ENCODE measurements around the gene ETFA.

Gene ETFA

GRCh38 chr15:76209523-76209922 is 101.7 kb downstream of the ETFA start:
- no peak overlapping the region for H3K9ac ChIP-seq (ENCODE audit: low read length)
- H2AFZ ChIP-seq (ENCODE audit: low read length), result no peak overlapping the region
- no peak overlapping the region for H3K4me2 ChIP-seq (ENCODE audit: low read depth, low read length)
- H3K4me1 ChIP-seq (ENCODE audit: low read length), result no peaks in the 10 kb centered on the region
- no peak overlapping the region for H3K4me3 ChIP-seq (ENCODE audit: low read length)
- no peak for DNase-seq
- no peaks in the 10 kb centered on the region for H4K20me1 ChIP-seq (ENCODE audit: insufficient read depth, low read length)
- no peaks in the 10 kb centered on the region for H3K9me2 ChIP-seq (replicated peaks; ENCODE audit: insufficient read depth, low read length)
- no peaks in the 10 kb centered on the region for H3F3A ChIP-seq (ENCODE audit: insufficient read depth, low read length)
- TF ChIP-seq EZH2 (optimal IDR thresholded peaks at IDR 0.05; ENCODE audit: low read depth, low read length), result no peak
- TF ChIP-seq EZH2phosphoT487 (IDR thresholded peaks at IDR 0.05; ENCODE audit: low read length), result no peak
- no peak for TF ChIP-seq CTCF (IDR thresholded peaks at IDR 0.05; ENCODE audit: low read length)
- H3K9me3 ChIP-seq (replicated peaks; ENCODE audit: insufficient read depth, low read length), result no peaks in the 10 kb centered on the region
- no peaks in the 10 kb centered on the region for H3K27me3 ChIP-seq (replicated peaks; ENCODE audit: insufficient read depth, low read length)
- no peaks in the 10 kb centered on the region for H3K79me2 ChIP-seq (ENCODE audit: low read length)
- 0 out of 2 replicates have a peak, but pooled peaks cover 3% of the 10 kb centered on the region for H3K36me3 ChIP-seq (replicated peaks; ENCODE audit: insufficient read depth, low read length)
- no peak overlapping the region for H3K27ac ChIP-seq (ENCODE audit: low read length)

- Histone ChIP-seq H3K4me3 (ENCODE audit: low read length) (no peak overlapping the region), H3K9ac (ENCODE audit: low read length) (no peak overlapping the region), H3K9me3 (replicated peaks; ENCODE audit: insufficient read depth, low read length) (no peaks in the 10 kb centered on the region), H3K36me3 (replicated peaks; ENCODE audit: insufficient read depth, low read length) (0 out of 2 replicates have a peak, but pooled peaks cover 3% of the 10 kb centered on the region), H3K27ac (ENCODE audit: low read length) (no peak overlapping the region), H3K4me2 (ENCODE audit: low read depth, low read length) (no peak overlapping the region), H2AFZ (ENCODE audit: low read length) (no peak overlapping the region), H3K9me2 (replicated peaks; ENCODE audit: insufficient read depth, low read length) (no peaks in the 10 kb centered on the region), H3F3A (ENCODE audit: insufficient read depth, low read length) (no peaks in the 10 kb centered on the region), H3K79me2 (ENCODE audit: low read length) (no peaks in the 10 kb centered on the region), H4K20me1 (ENCODE audit: insufficient read depth, low read length) (no peaks in the 10 kb centered on the region), H3K27me3 (replicated peaks; ENCODE audit: insufficient read depth, low read length) (no peaks in the 10 kb centered on the region), H3K4me1 (ENCODE audit: low read length) (no peaks in the 10 kb centered on the region)
- no peak for DNase-seq
- TF ChIP-seq CTCF (IDR thresholded peaks at IDR 0.05; ENCODE audit: low read length) (no peak), EZH2phosphoT487 (IDR thresholded peaks at IDR 0.05; ENCODE audit: low read length) (no peak), EZH2 (optimal IDR thresholded peaks at IDR 0.05; ENCODE audit: low read depth, low read length) (no peak)
These were observed 102.4 kb downstream of the ETFA start for GRCh38 chr15:76208786-76209424.

- DNase-seq, result no peak
- Histone ChIP-seq H3K4me3 (ENCODE audit: low read length) (no peak overlapping the region), H3K27ac (ENCODE audit: low read length) (no peak overlapping the region)
These were observed 103.0 kb downstream of the ETFA start for GRCh38 chr15:76208084-76208785.

More at GRCh38 chr15:76208084-76208785, 103.0 kb downstream of the ETFA start:
- TF ChIP-seq EZH2phosphoT487 (IDR thresholded peaks at IDR 0.05; ENCODE audit: low read length), result no peak
- no peak for TF ChIP-seq CTCF (IDR thresholded peaks at IDR 0.05; ENCODE audit: low read length)
- no peak for TF ChIP-seq EZH2 (optimal IDR thresholded peaks at IDR 0.05; ENCODE audit: low read depth, low read length)
- Histone ChIP-seq H3F3A (ENCODE audit: insufficient read depth, low read length) (no peaks in the 10 kb centered on the region), H3K36me3 (replicated peaks; ENCODE audit: insufficient read depth, low read length) (0 out of 2 replicates have a peak, but pooled peaks cover 3% of the 10 kb centered on the region), H4K20me1 (ENCODE audit: insufficient read depth, low read length) (no peaks in the 10 kb centered on the region), H3K27me3 (replicated peaks; ENCODE audit: insufficient read depth, low read length) (no peaks in the 10 kb centered on the region), H3K9ac (ENCODE audit: low read length) (no peak overlapping the region), H3K9me2 (replicated peaks; ENCODE audit: insufficient read depth, low read length) (no peaks in the 10 kb centered on the region), H2AFZ (ENCODE audit: low read length) (no peak overlapping the region), H3K4me1 (ENCODE audit: low read length) (no peaks in the 10 kb centered on the region), H3K4me2 (ENCODE audit: low read depth, low read length) (no peak overlapping the region), H3K79me2 (ENCODE audit: low read length) (no peaks in the 10 kb centered on the region), H3K9me3 (replicated peaks; ENCODE audit: insufficient read depth, low read length) (no peaks in the 10 kb centered on the region)
